Fibroblast of villous mesenchyme (primary cell): ENCODE measurements around the gene MMGT1. TPM values are rescaled to one million over a fixed set of nuclear protein-coding genes. Genes with fewer than 3 reads are reported as not detected.
"Not testable (repeated sequence)": the region's sequence is repeated elsewhere in the genome, so short reads cannot be mapped to it uniquely, and the experiment has no call there.

Experiments used
- DNase-seq: peaks from one replicate; pipeline ENCODE4 v3.0.0-alpha.2; 2010; ENCODE audit warnings: low read depth
- H3K4me3 ChIP-seq: 2 replicates; pipeline ENCODE4 v1.5.1; 2011; ENCODE audit warnings: low read depth, mild to moderate bottlenecking, low read length
- CTCF ChIP-seq: IDR thresholded peaks from 2 replicates; pipeline ENCODE4 v1.5.1; 2012; ENCODE audit warnings: low read depth, mild to moderate bottlenecking, low read length; ENCODE audit not compliant: insufficient read depth
- total RNA-seq: library from RNA; depleted of rRNA; stranded (reverse); fragments of >200 nt; gene quantifications from 2 replicates; pipeline ENCODE4 v1.2.3, GENCODE V29; 2012

Gene MMGT1
- total RNA-seq, 1 donor, result 33.2 TPM

- no peak overlapping the region for H3K4me3 ChIP-seq
- peak; percentile 20 for DNase-seq
- TF ChIP-seq CTCF, result peak; percentile 62
These were observed 41.9 kb downstream of the MMGT1 start for GRCh38 chrX:135931644-135932487.

- no peak for DNase-seq
- H3K4me3 ChIP-seq, result no peak overlapping the region
- no peak for TF ChIP-seq CTCF
These were observed 45.9 kb downstream of the MMGT1 start for GRCh38 chrX:135927897-135928296.

DNA sequence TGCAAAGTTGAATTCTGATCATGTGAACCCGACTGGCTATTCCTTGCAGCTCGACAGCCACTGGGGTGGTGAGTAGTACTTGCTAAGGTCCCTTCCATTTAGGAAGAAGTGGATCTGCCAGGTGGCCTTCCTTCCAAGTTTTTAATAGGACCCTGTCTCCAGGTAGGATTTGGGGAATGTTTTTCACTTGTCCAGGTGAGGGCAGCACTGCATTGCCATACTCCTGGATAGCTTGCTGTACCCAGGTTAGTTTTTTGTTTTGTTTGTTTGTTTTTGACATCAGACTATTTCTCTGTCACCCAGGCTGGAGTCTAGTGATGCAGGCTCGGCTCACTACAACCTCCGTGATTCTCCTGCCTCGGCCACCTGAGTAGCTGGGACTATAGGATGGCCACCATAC lies 50.4 kb downstream of the MMGT1 start:
- no peak for DNase-seq
- TF ChIP-seq CTCF, result no peak
- no peak overlapping the region for H3K4me3 ChIP-seq

- not testable (repeated sequence) for DNase-seq, H3K4me3 ChIP-seq
These were observed 53.3 kb downstream of the MMGT1 start for GRCh38 chrX:135920516-135920915.

DNA sequence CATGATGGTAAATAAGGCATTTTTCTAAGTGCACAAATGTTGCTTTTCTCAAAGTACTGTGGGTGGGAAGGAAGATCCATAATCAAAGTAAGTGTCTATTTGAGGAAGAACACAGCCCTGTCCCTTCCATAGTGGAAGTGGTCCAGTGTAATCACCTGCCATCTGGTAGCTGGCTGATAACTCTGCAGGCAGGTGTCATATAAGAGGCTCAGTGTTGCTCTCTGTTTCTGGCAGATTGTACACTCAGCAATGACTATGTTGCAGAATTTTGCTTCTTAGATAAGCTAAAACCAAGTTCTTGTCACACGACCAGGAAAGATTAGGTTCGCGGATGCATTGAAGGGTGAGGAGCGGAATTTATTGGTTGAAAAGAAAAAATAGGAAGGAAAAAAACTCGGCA lies 59.4 kb downstream of the MMGT1 start:
- no peak for TF ChIP-seq CTCF
- no peak for DNase-seq
- no peak overlapping the region for H3K4me3 ChIP-seq

Other genes starting within 250 kb of the MMGT1 start
- gene CT45A3, start 205.8 kb downstream of the MMGT1 start, total RNA-seq, result not detected in 2 replicates
- not detected in 2 replicates for gene CT45A5, start 188.5 kb downstream of the MMGT1 start, total RNA-seq
- gene CT45A6, start 171.2 kb downstream of the MMGT1 start, total RNA-seq, result not detected in 2 replicates
- not detected in 2 replicates for gene CT45A2, start 154.0 kb downstream of the MMGT1 start, total RNA-seq
- gene CT45A7, start 136.7 kb downstream of the MMGT1 start, total RNA-seq, result not detected in 2 replicates
- not detected in 2 replicates for gene CT45A8, start 119.5 kb downstream of the MMGT1 start, total RNA-seq
- not detected in 2 replicates for gene CT45A9, start 102.2 kb downstream of the MMGT1 start, total RNA-seq
- gene CT45A10, start 80.5 kb downstream of the MMGT1 start, total RNA-seq, result not detected in 2 replicates
- gene SAGE1, start 80.3 kb downstream of the MMGT1 start, total RNA-seq, result not detected in 2 replicates
- 18.0 and 28.5 TPM in 2 replicates for gene SLC9A6, start 11.4 kb upstream of the MMGT1 start, total RNA-seq
- gene FHL1, start 173.5 kb upstream of the MMGT1 start, total RNA-seq, result 69.6 and 104 TPM in 2 replicates